Neural crest cell (in vitro differentiated cells): Measurements from ENCODE around the gene C20orf141. TPM values are rescaled to one million over a fixed set of nuclear protein-coding genes. Genes with fewer than 3 reads are reported as not detected.
A peak's percentile ranks its signal among the peaks of the same experiment; 100 is the strongest.

Experiments used
- DNase-seq: peaks from one replicate; pipeline ENCODE4 v3.0.0; 2021; ENCODE audit warnings: low read depth, mixed read lengths, low spot score
- H3K27ac Mint-ChIP-seq: one replicate; pipeline ENCODE4 v1.8.0; 2021; ENCODE audit warnings: mild to moderate bottlenecking, mixed read lengths; ENCODE audit not compliant: unreplicated experiment
- H3K27me3 Mint-ChIP-seq: 2 replicates; pipeline ENCODE4 v1.8.0; 2021; ENCODE audit warnings: low read depth, mild to moderate bottlenecking, mixed read lengths
- H3K36me3 Mint-ChIP-seq: 2 replicates; pipeline ENCODE4 v1.8.0; 2021; ENCODE audit warnings: low read depth, mild to moderate bottlenecking, mixed read lengths
- H3K4me1 Mint-ChIP-seq: 2 replicates; pipeline ENCODE4 v1.8.0; 2021; ENCODE audit warnings: mixed read lengths
- H3K4me3 Mint-ChIP-seq: one replicate; pipeline ENCODE4 v1.8.0; 2021; ENCODE audit warnings: mild to moderate bottlenecking, mixed read lengths
- H3K9me3 Mint-ChIP-seq: 2 replicates; pipeline ENCODE4 v1.8.0; 2021; ENCODE audit warnings: mixed read lengths
- total RNA-seq: library from RNA; stranded (reverse); gene quantifications from 2 replicates; pipeline ENCODE4 v1.2.1, GENCODE V29; 2021
- TF ChIP-seq, protein P1 (sequence below): fragments of 200-600 bp; sonication (generic); conservative IDR thresholded peaks from 2 replicates; pipeline ENCODE4 v1.5.0; 2021; ENCODE audit warnings: antibody characterized with exemption, mild to moderate bottlenecking

The C20orf141 gene
- total RNA-seq, 1 donor from 2014 or later, result not detected

DNA sequence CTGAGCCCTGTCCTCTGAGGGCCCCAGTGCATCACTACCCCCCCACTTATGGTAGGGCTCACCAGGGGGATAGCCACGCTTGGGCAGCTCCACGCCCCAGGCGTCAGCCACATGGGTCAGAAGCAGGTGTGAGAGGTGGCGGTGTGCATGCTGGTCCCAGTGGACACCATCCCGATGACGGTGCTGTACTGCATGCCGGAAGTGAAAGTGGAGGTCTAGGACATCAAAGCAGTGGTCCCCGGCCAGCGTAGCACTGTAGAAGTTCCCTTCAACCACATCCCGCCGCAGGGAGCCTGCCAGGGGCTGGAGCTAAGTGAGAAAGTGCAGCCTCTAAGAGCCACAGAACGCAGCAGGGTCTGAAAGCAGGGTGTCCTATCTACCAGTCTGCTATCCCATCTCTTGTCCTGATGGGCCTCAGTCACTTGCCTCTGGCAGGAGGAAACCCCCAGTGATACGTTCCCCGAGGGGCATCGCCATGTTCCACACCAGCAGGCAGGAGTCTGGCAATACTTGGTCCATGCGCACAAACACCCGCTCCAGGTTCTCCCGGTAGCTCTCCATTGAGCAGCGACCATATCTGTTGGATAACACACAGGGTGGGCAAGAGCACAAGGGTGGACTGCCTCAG, 23.5 kb downstream of the C20orf141 start:
- Mint-ChIP-seq H3K27ac (no peak overlapping the region), H3K9me3 (no peaks in the 10 kb centered on the region), H3K27me3 (no peaks in the 10 kb centered on the region), H3K4me1 (peaks cover 13% of the 10 kb centered on the region), H3K4me3 (peak overlapping the region; percentile 72), H3K36me3 (peaks cover 27% of the 10 kb centered on the region)
- TF ChIP-seq, protein P1, sequence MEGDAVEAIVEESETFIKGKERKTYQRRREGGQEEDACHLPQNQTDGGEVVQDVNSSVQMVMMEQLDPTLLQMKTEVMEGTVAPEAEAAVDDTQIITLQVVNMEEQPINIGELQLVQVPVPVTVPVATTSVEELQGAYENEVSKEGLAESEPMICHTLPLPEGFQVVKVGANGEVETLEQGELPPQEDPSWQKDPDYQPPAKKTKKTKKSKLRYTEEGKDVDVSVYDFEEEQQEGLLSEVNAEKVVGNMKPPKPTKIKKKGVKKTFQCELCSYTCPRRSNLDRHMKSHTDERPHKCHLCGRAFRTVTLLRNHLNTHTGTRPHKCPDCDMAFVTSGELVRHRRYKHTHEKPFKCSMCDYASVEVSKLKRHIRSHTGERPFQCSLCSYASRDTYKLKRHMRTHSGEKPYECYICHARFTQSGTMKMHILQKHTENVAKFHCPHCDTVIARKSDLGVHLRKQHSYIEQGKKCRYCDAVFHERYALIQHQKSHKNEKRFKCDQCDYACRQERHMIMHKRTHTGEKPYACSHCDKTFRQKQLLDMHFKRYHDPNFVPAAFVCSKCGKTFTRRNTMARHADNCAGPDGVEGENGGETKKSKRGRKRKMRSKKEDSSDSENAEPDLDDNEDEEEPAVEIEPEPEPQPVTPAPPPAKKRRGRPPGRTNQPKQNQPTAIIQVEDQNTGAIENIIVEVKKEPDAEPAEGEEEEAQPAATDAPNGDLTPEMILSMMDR, result no peak
- DNase-seq, result no peak

DNA sequence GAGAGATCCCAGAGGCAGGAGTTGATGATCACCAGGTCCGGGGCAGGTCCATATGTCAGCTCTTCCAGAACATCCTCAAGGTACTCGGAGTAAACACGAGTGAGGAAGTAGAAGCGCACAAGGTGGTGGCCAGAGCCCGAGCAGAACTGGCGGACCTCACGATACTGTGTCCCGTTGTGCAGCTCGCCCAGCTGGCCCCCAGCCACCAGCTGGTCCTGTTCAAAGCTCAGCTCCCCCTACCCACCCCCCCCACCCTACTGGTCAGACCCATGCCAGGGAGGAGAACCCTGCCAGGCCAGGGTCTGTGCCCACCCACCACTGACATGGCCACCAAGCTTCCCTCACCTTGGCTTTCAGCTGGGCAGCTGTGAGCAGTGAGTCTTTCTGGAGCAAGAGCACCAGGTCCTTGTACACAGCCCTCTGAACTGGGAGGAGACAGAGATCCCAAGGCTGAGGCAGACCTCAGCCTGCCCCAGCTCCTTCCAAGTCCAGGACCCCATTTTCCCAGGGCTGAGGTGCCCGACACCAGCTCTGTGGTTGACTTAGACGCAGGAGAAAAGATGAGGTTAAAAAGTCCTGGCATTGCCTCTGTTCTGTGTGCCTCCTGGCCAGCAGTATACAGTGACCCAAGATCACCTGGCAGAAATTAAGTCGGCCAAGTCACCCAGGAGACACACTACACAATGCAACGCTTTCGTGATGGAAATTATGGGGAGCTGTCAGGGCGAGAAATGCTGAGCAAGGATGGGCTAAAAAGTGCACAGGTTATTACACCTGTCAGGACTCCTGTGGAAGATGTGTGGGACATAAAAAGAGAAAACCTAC, 24.3 kb downstream of the C20orf141 start:
- Mint-ChIP-seq H3K27ac (peak overlapping the region; percentile 25), H3K4me1 (peaks cover 13% of the 10 kb centered on the region), H3K27me3 (no peaks in the 10 kb centered on the region), H3K36me3 (peaks cover 27% of the 10 kb centered on the region), H3K4me3 (peak overlapping the region; percentile 88), H3K9me3 (no peaks in the 10 kb centered on the region)
- no peak for DNase-seq
- TF ChIP-seq, protein P1, result no peak

DNA sequence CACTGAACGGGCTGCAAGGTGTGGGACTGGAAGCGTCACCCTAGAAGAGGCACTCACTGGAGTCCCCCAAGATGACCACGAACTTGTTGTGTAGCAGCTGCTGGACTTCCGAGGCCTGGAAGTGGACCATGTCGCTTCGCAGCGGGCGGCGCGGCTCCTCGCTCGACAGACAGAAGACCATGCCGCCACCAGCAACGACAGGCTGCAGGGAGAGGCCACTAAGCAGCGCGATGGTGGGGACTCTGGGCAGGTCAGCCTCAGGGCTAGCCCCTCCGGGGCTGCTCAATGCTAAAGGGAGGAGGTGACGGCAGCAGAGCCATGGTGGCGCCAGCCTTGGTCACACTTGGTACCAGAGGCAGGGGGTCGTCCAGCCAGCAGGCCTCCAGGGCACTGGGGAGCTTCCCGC, 24.9 kb downstream of the C20orf141 start:
- DNase-seq, result no peak
- H3K9me3 Mint-ChIP-seq, result no peaks in the 10 kb centered on the region
- peaks cover 27% of the 10 kb centered on the region for H3K36me3 Mint-ChIP-seq
- H3K27ac Mint-ChIP-seq, result peak overlapping the region; percentile 25
- no peaks in the 10 kb centered on the region for H3K27me3 Mint-ChIP-seq
- peak overlapping the region; percentile 88 for H3K4me3 Mint-ChIP-seq
- H3K4me1 Mint-ChIP-seq, result peaks cover 13% of the 10 kb centered on the region
- TF ChIP-seq, protein P1, result no peak

DNA sequence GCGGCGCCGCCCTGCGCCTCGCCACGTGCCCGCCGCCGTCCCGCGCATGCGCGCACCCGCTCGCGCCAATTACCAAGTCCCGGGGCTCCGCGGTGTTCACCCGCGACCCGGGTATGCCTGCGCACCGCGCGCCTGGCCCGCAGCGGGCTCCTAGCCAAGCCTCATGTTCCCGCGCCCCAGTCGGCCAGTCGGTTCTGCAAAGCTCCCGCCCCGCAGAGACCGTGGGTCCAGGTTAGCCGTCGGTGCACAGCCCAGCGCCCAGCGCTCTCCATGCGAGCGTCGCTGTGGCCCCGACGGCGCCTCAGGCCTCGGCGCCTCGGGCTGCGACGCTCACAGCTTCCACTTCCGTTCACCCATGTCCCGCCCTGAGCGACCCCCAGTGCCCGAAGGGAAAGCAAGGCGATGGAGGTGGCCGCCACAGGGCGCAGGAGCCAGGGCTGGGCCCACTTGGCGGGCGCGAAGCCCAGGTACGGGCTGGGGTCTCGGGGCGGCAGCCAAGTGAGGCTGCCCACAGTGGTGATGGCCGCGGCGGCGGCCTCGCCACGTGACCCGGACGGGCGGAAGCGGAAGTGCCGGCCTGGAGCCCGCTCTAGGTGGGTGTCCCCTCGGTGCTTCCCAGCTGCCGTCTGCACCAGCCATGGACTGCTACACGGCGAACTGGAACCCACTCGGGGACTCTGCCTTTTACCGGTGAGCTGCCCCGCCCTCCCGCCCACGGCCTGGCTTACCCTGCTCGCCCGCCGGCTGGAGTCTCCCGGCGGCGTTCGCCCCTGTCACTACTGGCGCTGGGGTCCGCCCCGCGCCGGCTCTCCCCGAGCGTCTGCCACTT, 25.6 kb downstream of the C20orf141 start, which contains the start of the genes PCED1A and VPS16:
TSS of gene PCED1A (minus strand) at position 518 of the 829 bp plus-strand sequence. CDS start 743 bp downstream, outside the sequence.
TSS of gene VPS16 (plus strand) at position 608 of the 829 bp plus-strand sequence. CDS start at position 638, 30 bp downstream.
- peak within 1 kb of the TSS; percentile 28 for H3K27ac Mint-ChIP-seq
- peaks cover 25% of the 10 kb centered on the region for H3K36me3 Mint-ChIP-seq
- H3K4me3 Mint-ChIP-seq, result peak within 1 kb of the TSS; percentile 91
- no peaks in the 10 kb centered on the region for H3K9me3 Mint-ChIP-seq
- H3K27me3 Mint-ChIP-seq, result no peaks in the 10 kb centered on the region
- H3K4me1 Mint-ChIP-seq, result peaks cover 13% of the 10 kb centered on the region
- DNase-seq, result peak; percentile 79
- TF ChIP-seq, protein P1, result no peak

DNA sequence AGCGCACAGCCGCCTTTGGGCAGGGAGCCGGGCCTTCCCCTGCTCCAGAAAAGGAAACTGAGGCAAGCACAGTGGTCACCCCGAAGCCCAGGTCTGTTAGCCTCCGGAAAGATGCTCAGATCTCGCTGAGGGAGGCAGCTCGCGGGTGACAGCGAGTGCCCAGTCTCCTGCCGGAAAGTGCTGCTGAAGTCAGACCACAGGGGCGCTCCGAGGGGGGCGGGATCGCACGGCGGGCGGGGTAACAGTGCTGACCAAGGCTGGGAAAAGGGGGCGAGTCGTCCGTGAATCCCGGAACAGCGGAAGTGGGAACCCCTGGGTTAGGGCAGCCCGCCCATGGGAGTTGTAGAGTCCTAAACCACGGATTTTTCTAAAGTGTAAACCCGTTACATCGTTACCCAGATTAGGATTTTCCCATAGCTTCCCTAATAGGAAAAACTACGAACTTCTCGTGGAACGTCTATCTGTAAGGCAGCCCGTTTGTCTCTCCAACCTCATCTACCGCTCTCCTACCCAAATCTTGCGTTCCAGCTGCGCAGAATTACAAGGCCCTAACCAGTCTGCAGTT, 26.3 kb downstream of the C20orf141 start:
- peak overlapping the region; percentile 91 for H3K4me3 Mint-ChIP-seq
- no peaks in the 10 kb centered on the region for H3K9me3 Mint-ChIP-seq
- peak; percentile 38 for DNase-seq
- no peaks in the 10 kb centered on the region for H3K27me3 Mint-ChIP-seq
- TF ChIP-seq, protein P1, result no peak
- peaks cover 13% of the 10 kb centered on the region for H3K4me1 Mint-ChIP-seq
- peak overlapping the region; percentile 28 for H3K27ac Mint-ChIP-seq
- H3K36me3 Mint-ChIP-seq, result peaks cover 24% of the 10 kb centered on the region
